Thoracic aorta (tissue), 2 donors: Measurements from ENCODE around the gene SFXN1. TPM values are rescaled to one million over a fixed set of nuclear protein-coding genes. Genes with fewer than 3 reads are reported as not detected.
"Not testable (repeated sequence)": the region's sequence is repeated elsewhere in the genome, so short reads cannot be mapped to it uniquely, and the experiment has no call there.

Experiments used
- ATAC-seq: fragments of 150-250 bp; one replicate; pipeline ENCODE4 v1.8.0; 2017; ENCODE audit warnings: low read depth; ENCODE audit not compliant: insufficient number of reproducible peaks, low FRiP score
- DNase-seq: peaks from one replicate; pipeline ENCODE4 v3.0.0-alpha.2; 2020; ENCODE audit warnings: low spot score
- H3K27ac ChIP-seq, 2 donors: fragments of 200-600 bp; sonication (generic); 1 replicate in 1 of 2; 2 replicates in 1 of 2; pipeline ENCODE4 v1.5.1; 2016; ENCODE audit warnings: mild to moderate bottlenecking in 2 of 2, moderate library complexity in 2 of 2
- H3K27me3 ChIP-seq: fragments of 200-600 bp; sonication (generic); replicated peaks from 2 replicates; pipeline ENCODE4 v1.6.0; 2016; ENCODE audit warnings: mild to moderate bottlenecking; ENCODE audit not compliant: insufficient read depth
- H3K36me3 ChIP-seq: fragments of 200-600 bp; sonication (generic); one replicate; pipeline ENCODE4 v1.5.1; 2016
- H3K4me1 ChIP-seq, 2 donors: fragments of 200-600 bp; sonication (generic); 1 replicate in 1 of 2; 2 replicates in 1 of 2; pipeline versions ENCODE4 v1.5.1 to v1.6.0; 2016; ENCODE audit warnings: low read depth in 2 of 2, mild to moderate bottlenecking in 1 of 2; ENCODE audit not compliant: control insufficient read depth in 1 of 2
- H3K4me3 ChIP-seq: fragments of 200-600 bp; sonication (generic); 2 replicates; pipeline ENCODE4 v1.5.1; 2016; ENCODE audit warnings: mild to moderate bottlenecking
- H3K9me3 ChIP-seq: fragments of 200-600 bp; sonication (generic); 2 replicates; pipeline ENCODE4 v1.5.1; 2016
- CTCF ChIP-seq: fragments of 200-600 bp; sonication (generic); IDR thresholded peaks from one replicate; pipeline ENCODE4 v1.5.1; 2019; ENCODE audit warnings: antibody characterized with exemption
- total RNA-seq, 2 donors: library from RNA; depleted of rRNA; stranded (reverse); fragments of >200 nt; gene quantifications; one replicate each; pipeline versions ENCODE4 v1.1.0 to v1.2.3, GENCODE V29; 2016

Gene SFXN1
- total RNA-seq, 2 donors from 2014 or later = 22.9 to 50.8 TPM

- H3K9me3 ChIP-seq = no peaks in the 10 kb centered on the region
- H3K27ac ChIP-seq = no peak within 1 kb of the TSS
- H3K27me3 ChIP-seq = no peaks in the 10 kb centered on the region
- peaks cover 6 to 53% of the 10 kb centered on the region in 2 donors for H3K4me1 ChIP-seq
- peak; percentile 80 for TF ChIP-seq CTCF
- no peaks in the 10 kb centered on the region for H3K36me3 ChIP-seq
- ATAC-seq (no peak), DNase-seq (no peak)
- H3K4me3 ChIP-seq = peak within 1 kb of the TSS; percentile 72
Observed at GRCh38 chr5:175444060-175444904, 34.1 kb upstream of the SFXN1 start, which contains the start of gene DRD1. TSS of gene DRD1 (minus strand) at chr5:175444182. CDS start at chr5:175443099, 1,083 bp downstream.

- Histone ChIP-seq H3K36me3 (no peaks in the 10 kb centered on the region), H3K27me3 (no peaks in the 10 kb centered on the region), H3K27ac (no peak overlapping the region), H3K4me1 (peaks cover 6 to 47% of the 10 kb centered on the region in 2 donors), H3K9me3 (no peaks in the 10 kb centered on the region), H3K4me3 (peak overlapping the region; percentile 72)
- DNase-seq = no peak
- ATAC-seq = no peak
- no peak for TF ChIP-seq CTCF
Observed at GRCh38 chr5:175444905-175445456, 33.4 kb upstream of the SFXN1 start.

- not testable (repeated sequence) for H3K27me3 ChIP-seq, H3K36me3 ChIP-seq, H3K4me3 ChIP-seq, H3K9me3 ChIP-seq, H3K27ac ChIP-seq, ATAC-seq, DNase-seq
- H3K4me1 ChIP-seq = peaks cover 6 to 45% of the 10 kb centered on the region in 2 donors
Observed at GRCh38 chr5:175446378-175446777, 32.0 kb upstream of the SFXN1 start.

- DNase-seq = no peak
- Histone ChIP-seq H3K4me1 (peaks cover 6 to 33% of the 10 kb centered on the region in 2 donors), H3K27ac (no peak overlapping the region), H3K36me3 (no peaks in the 10 kb centered on the region), H3K9me3 (no peaks in the 10 kb centered on the region), H3K27me3 (no peaks in the 10 kb centered on the region), H3K4me3 (no peak overlapping the region)
- TF ChIP-seq CTCF = no peak
- ATAC-seq = no peak
Observed at GRCh38 chr5:175447571-175447970, 30.8 kb upstream of the SFXN1 start.

GRCh38 chr5:175448276-175448675, 30.1 kb upstream of the SFXN1 start:
- Histone ChIP-seq H3K27me3 (no peaks in the 10 kb centered on the region), H3K36me3 (no peaks in the 10 kb centered on the region), H3K27ac (no peak overlapping the region), H3K9me3 (no peaks in the 10 kb centered on the region), H3K4me3 (no peak overlapping the region), H3K4me1 (peaks cover 5 to 26% of the 10 kb centered on the region in 2 donors)
- no peak for DNase-seq
- TF ChIP-seq CTCF = no peak
- no peak for ATAC-seq
